GM21737 (cell line): ENCODE measurements around the gene ARFGAP1.
"Not testable (repeated sequence)": the region's sequence is repeated elsewhere in the genome, so short reads cannot be mapped to it uniquely, and the experiment has no call there.

Source experiments
- ATAC-seq: cut with Tn5 transposase; IDR thresholded peaks from one replicate; pipeline ENCODE4 v1.9.1; 2021; ENCODE audit warnings: mild to moderate bottlenecking, moderate library complexity; ENCODE audit not compliant: unreplicated experiment

ARFGAP1 gene

GRCh38 chr20:63239431-63239830 is 33.2 kb upstream of the ARFGAP1 start:
- ATAC-seq, result no peak

DNA sequence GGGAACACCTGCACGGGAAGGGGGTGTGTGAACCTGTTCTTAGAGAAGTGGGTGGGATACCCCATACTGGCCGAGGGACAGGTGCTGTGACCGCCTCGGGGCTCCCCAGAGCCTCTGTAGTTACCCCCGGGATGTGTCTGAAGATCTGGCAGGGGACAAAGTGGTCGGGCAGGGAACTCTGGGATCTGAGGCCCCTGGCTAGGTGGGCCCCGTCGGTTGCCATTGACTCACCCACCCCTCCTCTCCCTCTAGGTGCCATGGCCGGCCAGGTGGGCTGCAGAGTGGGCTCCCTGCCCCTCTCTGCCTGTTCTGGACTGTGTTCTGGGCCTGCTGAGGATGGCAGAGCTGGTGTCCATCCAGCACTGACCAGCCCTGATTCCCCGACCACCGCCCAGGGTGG is 32.6 kb upstream of the ARFGAP1 start:
- no peak for ATAC-seq

DNA sequence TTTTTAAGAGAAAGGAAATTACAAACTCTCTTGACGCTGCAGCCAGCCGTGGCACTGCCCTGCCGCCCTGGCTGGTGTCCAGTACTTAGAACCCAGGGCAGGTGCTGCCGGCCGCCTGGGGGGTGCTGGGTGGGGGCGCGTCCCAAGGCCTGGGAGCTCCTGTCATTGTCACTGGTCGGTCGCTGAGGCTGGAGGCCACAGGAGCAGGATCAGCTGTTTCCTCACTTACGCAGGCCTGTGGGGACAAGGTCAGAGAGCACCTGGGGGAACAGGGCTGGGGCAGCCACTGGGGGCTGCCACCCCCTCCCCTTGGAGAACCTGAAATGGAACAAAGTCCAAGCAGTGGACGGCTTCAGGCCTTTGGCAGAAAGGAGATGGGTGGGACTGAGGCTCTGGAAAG is 31.3 kb upstream of the ARFGAP1 start:
- ATAC-seq, result no peak

GRCh38 chr20:63242736-63243135 is 29.9 kb upstream of the ARFGAP1 start:
- no peak for ATAC-seq

DNA sequence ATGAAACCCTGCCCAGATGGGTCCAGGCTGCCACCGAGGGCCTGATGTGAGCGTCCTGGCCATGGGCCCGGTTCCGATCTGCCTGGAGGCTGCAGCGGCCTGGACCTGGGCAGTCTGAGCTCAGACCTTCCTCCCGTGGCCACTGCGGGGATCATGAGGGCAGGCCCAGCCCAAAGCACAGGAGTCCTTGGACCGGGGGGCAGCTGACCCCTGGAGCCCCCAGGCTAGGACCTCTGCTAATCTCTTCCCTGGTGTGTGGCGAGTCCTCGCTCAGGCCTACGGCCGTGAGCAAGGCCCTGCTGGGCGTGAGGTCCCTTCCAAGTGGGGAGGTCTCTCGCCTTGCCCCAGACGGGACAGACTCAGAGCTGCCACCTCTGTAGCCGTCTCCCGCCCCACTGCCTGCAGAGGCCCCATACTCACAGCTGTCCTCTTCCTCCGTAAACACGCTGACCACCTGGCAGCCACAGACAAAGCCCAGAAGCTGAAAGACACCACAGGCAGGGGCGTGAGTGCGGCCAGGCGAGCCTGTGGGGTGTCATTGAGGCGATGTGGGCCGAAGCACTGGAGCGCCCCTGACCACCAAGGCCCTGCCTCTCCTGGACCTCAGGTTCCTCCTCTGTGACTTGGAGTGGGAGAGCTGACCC is 28.9 kb upstream of the ARFGAP1 start:
- ATAC-seq, result no peak

GRCh38 chr20:63244468-63244867 is 28.1 kb upstream of the ARFGAP1 start:
- ATAC-seq, result no peak

DNA sequence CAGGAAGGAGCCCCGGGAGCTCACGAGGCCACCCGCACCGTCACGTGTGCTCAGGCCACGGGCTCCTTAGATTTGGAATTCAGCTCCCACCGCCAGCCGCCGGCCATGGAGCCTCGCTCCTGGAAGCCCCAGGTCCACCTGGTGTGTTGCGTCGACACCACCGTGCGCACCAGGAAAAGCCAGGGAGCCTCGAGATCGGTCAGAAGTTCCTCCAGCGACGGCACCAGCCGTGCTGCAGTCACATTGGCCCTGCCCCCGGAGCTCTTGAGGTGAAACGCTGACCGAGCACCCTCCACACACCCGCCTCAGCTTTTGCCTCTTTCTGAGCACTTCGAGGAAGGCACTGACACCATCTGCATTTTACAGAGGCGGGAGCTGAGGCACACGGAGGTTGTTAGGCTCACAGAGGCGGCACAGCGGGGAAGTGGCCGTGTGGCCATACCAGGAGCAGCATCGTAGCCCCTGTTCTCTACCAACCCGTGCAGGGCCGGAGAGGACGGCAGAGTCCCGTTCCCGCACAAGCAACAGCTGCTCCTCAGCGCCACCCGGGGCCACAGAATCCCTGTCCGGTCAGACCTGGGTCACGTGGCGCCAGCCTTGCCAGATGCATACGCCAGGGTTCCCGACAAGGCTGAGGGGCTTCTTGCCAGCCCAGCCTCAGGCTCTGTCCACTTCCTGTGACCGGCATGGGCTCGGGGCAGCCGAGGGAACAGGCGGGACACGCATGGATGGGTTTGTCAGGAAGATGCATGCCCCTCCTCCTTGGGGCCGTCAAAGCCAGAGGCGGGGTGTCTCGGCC is 25.9 kb upstream of the ARFGAP1 start:
- ATAC-seq, result no peak

DNA sequence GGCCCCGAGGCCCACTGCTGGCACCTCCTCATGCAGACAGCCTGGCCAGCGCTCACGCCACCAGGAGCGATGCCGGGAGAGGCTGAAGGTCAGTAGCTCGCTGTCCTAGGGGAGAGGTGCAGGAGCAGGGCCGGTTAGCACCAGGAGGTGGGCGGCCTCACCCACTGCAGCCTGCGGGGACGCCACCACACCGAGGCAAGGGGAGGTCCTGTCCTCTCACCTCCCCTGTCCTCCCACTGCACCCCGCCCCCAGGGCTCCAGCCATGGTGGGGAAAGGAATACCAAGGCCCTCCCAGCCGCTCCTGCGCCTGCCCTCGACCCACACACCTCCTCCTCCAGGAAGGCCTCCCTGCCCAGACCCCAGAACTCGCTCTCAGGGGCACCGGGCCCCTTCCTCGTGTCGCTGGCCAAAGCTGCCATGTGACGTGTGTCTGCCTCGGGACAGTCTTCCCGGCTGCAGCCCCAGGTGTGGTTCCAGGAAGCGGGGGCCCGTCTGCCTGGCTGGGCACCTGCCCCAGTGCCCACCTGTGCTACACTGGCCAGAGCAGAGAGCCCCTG is 24.9 kb upstream of the ARFGAP1 start:
- no peak for ATAC-seq

GRCh38 chr20:63248835-63249591 is 23.6 kb upstream of the ARFGAP1 start:
- no peak for ATAC-seq

- ATAC-seq, result no peak
Observed at GRCh38 chr20:63249891-63250290, 22.7 kb upstream of the ARFGAP1 start.

DNA sequence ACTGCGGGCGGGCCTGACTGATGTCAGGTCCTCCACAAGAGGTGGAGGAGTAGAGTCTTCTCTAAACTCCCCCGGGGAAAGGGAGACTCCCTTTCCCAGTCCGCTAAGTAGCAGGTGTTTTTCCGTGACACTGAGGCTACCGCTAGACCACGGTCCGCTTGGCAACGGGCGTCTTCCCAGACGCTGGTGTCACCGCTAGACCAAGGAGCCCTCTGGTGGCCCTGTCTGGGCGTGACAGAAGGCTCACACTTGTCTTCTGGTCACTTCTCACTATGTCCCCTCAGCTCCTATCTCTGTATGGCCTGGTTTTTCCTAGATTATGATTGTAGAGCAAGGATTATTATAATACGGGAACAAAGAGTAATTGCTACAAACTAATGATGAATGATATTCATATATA is 21.3 kb upstream of the ARFGAP1 start:
- not testable (repeated sequence) for ATAC-seq

- ATAC-seq, result no peak
Observed at GRCh38 chr20:63252284-63252711, 20.3 kb upstream of the ARFGAP1 start.

DNA sequence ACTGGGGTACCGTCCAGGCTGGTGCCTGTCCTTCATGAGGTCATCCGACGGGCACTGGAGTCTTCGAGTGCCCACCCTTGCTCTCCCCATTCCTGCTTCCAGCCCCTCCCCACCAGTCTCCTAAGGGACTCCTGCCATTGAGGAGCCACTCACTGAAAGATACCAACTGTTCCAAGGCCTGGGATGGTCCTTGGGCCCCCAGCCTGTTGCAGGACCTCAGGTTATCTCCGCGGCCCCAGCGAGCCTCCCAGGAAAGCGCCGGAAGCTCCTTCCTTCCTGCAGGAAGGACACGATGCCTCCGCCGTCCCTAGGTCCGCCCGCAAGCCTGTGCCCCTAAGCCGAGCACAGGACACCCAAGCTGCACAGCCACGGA is 19.6 kb upstream of the ARFGAP1 start:
- ATAC-seq, result no peak

- no peak for ATAC-seq
Observed at GRCh38 chr20:63253438-63254231, 19.0 kb upstream of the ARFGAP1 start.

DNA sequence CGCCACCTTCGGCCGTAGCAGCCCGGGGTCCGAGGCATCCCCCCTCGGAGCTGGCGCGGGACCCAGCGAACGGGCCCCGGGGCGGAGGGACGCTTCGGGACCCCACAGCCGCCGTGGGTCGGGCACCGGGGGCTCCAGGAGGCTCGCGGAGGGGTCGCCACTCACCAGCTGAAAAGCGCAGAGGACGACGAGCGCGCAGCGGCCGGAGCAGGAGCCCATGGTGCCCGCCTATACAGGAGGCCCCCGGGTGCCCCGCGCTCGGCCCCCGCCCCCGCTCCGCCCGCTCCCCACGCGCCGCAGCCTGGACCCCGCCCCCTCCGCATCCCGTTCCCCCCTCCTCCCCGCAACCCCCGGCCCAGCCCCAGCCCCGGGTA is 18.4 kb upstream of the ARFGAP1 start, which contains the start of gene NKAIN4:
NKAIN4 (minus strand) TSS at position 232 of the 374 bp plus-strand sequence; CDS start at position 219, 13 bp downstream.
- ATAC-seq, result no peak

DNA sequence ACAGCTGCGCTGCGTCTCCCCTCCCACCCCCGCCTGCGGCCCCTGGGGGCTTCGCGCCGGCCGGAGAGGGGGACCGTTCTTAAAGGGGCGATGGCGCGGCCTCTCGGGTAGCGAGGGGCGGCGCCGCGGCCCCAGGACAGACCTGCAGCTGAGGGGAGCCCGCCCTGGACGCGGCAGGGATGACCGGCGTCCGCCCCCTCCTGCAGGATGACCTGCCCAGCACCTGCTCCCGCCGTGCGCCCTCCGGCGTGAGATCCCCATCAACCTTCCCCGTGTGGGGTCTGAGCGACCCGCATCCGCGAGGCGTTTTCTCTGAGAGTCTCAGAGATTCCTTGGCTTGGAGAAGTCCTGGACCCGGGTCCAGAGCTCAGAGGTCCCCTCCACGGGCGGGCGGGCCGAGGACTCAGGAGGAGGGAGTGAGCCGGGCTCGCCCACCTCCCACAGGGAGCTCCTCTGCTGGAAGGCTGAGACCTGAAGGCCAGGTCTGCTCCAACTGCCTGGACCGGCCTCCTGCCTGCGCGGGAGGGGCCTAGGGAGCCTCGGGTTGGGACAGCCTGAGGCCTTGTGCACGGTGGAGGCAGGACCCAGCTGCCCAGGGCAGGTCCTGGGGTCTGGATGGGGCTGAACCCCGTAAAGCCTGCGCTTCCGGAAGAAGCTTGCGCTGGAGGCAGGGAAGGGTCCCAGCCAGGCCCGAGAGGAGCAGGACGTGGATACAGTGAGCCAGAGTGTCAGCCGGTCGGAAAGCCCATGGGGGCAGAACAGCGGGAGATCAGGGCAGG is 17.8 kb upstream of the ARFGAP1 start:
- ATAC-seq, result no peak

DNA sequence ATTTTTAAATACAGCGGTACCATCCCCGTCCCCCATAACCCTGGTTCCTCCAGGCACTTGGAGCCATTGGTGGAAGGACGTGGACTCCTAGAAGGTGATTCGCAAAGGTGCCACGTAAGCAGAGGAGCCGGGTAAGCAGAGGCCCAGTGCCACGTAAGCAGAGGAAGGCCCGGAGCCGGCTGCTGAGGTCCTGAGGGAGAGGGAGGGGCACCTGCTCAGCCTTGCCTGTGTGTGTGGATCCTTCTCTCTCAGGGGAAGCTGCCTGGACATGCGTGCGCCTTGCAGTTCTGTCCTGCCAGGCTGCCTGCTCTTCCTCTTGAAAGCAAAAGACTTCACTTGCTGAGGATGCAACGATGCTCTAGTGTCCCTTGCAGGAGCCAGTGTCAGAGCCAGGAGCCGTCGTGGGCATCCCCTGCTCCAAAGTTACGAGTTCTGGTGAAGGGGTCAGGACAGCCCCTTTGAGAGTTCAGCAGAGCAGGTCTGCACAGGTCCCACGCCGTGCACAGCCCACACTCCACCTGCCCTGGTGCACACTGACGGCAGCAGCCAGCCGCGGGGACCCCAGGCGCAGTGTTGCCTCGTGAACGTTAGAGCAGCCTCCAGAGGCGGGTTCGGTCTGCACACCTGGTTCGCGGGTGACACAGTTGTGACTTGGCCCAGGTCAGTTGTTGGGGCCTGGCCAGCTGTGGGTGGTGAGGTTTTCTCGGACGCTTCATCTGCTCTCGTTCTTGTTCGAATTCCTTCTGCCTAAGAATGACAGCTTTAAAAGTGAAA is 16.5 kb upstream of the ARFGAP1 start:
- ATAC-seq, result no peak

DNA sequence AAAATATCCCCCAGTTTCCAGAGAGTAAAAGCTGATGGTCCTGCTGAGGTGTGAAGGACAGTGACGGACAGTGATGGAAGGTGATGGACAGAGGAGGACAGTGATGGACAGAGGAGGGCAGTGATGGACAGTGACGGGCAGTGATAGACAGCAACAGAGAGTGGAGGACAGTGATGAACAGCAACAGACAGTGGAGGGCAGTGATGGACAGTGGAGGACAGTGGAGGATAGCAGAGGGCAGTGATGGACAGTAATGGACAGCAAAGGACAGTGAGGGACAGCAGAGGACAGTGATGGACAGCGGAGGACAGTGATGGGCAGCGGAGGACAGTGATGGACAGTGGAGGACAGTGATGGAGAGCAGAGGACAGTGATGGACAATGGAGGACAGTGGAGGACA is 15.7 kb upstream of the ARFGAP1 start:
- ATAC-seq, result no peak

DNA sequence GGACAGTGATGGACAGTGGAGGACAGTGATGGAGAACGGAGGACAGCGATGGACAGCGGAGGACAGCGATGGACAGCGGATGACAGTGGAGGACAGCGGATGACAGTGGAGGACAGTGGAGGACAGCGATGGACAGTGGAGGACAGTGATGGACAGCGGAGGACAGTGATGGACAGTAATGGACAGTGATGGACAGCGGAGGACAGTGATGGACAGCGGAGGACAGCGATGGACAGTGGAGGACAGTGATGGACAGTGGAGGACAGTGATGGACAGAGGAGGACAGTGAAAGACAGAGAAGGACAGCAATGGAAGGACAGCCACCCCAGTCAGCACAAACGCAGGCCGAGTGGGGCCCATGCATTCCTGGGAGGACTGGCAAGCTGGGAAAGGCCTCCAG is 15.0 kb upstream of the ARFGAP1 start:
- no peak for ATAC-seq
